Measurements from ENCODE around the gene CYFIP2.

Gene CYFIP2

GRCh38 chr5:157259699-157260098, 6.2 kb upstream of the CYFIP2 start:
- no peak for DNase-seq

DNA sequence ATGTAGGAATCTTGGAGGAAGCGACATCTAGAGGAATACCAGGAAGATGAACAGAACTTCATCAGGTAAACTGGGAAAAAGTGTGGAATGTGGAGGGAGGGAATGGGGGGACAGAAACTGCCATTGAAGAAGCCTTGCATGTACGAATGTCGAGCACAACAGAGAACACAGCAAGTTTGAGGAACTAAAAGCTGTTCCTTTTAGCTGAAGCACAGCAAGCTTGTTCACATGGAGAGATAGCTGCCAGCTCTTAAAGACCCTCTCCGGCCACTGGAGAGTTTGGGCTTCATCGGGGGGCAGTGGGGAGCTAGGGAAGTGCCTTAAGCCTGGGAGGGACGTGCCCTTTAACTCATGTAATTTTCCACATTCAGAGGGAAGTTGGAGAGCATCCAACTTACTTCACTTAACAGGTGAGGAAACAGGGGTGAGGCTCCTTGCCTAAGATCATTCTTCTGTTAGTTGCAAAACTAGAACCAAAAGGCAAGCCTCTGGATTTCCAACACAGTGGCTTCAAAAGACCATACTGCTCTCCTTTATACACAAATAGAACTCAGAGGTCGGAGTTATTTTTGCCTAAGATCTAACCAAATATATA, 2.3 kb upstream of the CYFIP2 start:
- no peak for DNase-seq

- DNase-seq = no peak
Measured at GRCh38 chr5:157266286-157267007, 524 bp downstream of the CYFIP2 start.

DNA sequence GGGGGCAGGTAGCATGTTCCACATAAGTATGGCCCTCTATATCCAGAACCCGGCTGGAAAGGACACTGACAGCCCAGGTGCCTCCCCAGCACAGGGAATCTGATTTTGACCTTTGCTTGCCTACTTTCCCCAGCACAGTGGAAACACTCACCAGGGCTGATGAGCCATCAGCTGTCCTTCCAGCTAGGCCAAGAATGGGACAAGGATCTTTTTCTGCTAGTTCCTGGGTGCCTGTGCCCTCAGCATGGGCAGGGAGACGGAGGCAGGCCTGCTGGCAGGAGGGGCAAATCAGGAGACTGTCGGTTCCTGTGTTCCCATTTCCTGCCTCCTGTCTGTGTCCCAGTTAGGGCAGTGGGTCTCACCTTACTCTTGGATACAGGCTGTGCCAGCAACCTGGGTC, 1.1 kb downstream of the CYFIP2 start:
- DNase-seq = no peak

DNA sequence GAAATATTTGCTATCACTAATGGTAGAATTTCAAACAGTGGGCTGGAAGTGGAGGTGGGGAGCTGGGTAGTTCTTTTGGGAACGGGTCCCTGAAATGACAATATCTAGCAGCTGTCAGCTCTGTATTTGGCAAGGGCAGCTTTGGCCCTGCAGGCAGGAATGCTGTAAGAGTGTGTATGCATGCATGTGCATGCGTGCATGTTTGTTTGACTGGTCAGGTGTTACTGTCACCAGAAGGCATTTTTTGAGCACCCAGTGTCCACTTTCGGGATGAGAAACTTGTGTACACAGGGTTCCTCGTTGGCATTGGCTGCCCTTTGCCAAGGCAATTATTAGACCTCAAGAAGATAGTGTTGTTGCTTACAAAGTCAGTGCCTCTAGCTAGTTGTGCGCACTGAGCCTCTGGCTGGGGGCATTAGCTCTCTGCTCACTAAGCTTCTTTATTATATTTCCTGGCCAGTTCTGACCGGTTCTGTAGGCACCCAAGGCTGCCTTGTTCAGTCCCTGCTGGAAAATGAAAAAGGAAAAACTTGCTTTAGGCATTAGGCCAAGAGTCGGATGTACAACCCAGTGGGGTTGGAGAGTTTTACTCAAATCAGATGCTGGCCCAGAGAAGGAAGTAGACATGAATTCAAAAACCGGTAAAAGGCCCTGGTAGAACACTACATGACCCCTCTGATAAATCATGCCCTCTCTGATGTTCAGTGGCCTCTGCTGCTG, 2.0 kb downstream of the CYFIP2 start:
- DNase-seq = no peak

- DNase-seq = peak; percentile 33
Measured at GRCh38 chr5:157269165-157269671, 3.3 kb downstream of the CYFIP2 start.

GRCh38 chr5:157269761-157270272, 3.9 kb downstream of the CYFIP2 start:
- DNase-seq = no peak

- DNase-seq = no peak
Measured at GRCh38 chr5:157270771-157271170, 4.8 kb downstream of the CYFIP2 start.

- no peak for DNase-seq
Measured at GRCh38 chr5:157271740-157272271, 5.9 kb downstream of the CYFIP2 start.

- no peak for DNase-seq
Measured at GRCh38 chr5:157273131-157273556, 7.2 kb downstream of the CYFIP2 start.

GRCh38 chr5:157275403-157275802, 9.5 kb downstream of the CYFIP2 start:
- DNase-seq = no peak

GRCh38 chr5:157278319-157279037, 12.6 kb downstream of the CYFIP2 start:
- no peak for DNase-seq

- DNase-seq = no peak
Measured at GRCh38 chr5:157279605-157280239, 13.8 kb downstream of the CYFIP2 start.

DNA sequence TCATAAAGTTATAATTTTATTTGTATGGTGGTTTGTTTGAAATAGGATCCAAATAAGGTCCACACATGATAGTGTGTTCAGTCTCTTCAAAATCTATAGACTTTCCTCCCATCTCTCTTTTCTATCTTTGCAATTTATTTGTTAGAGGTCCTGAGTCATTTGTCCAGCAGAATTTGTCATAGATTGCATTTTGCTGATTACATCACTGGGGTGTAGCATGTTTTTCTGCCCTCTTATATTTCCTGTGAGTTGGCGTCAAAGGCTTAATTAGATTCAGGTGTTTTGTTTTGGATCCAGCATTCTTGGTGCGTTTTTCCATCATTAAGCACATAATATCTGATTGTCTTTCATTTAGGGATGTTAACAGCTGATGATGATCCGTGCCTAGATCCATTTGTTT, 15.0 kb downstream of the CYFIP2 start:
- no peak for DNase-seq

DNA sequence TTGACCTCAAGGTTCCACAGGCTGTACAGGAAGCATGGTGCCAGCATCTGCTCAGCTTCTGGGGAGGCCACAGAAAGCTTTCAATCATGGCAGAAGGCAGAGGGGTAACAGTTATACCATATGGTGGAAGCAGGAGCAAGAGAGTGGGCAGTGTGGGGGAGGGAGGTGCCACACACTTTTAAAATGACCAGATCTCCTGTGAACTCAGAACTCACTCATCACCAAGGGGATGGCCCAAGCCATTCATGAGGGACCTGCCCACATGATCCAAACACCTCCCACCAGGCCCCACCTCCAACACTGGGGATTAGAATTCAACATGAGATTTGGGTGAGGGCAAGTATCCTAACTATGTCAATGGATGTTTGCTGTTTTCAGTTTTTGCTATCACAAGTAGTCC, 16.2 kb downstream of the CYFIP2 start:
- DNase-seq = no peak

- no peak for DNase-seq
Measured at GRCh38 chr5:157283434-157283833, 17.5 kb downstream of the CYFIP2 start.

GRCh38 chr5:157284458-157285212, 18.7 kb downstream of the CYFIP2 start:
- DNase-seq = no peak

- no peak for DNase-seq
Measured at GRCh38 chr5:157285310-157286035, 19.6 kb downstream of the CYFIP2 start.

DNA sequence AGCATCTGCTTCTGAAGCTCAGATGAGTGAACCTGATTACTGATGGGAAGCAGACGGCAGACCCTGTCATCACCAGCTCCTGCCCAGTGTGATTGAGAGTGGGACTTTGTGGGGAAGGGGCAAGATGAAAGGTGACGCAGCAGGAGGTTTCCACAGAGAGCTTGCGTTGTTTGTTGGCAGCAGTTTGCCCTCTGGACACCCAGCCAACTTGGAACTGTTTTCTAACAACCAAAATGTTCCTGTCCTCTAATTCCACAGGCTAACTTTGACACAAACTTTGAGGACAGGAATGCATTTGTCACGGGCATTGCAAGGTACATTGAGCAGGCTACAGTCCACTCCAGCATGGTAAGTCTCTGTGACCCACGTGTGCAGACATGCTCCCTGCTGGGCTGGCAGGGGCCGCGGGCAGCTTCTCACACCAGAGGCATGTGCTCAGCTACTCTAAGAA, 20.9 kb downstream of the CYFIP2 start:
- no peak for DNase-seq

DNA sequence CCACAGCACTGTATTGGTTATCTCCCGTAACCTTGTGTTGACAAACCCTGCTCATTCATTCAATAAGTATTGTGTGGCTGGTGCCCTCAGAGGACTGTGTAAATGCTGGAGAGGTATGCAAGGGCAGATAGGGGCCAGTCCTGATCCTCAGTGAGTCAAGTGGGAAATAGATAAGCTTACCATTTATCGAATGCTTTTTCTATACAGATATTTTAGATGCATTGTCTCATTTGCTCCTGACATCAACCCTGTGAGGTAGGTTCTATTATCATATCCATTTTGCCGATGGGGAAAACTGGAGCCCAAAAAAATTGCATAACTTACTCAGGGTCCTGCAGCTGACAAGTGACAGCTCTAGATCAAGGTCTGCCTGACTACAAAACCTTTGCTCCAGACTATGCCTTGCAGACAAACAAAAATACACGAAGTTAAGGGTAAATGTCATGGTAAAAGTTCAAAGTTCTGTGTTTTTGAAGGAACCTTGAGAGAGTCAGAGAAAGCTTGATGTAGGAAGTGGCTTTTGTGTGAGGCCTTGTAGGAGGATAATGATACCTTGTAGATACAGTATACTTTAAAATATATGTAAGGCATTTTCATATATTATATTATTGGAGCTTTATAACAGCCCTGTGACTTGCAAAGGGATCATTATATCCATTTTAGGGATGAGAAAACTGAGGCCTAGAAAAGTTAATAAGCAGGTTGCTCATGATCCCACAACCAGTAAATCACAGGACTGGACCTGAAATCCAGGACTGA, 22.7 kb downstream of the CYFIP2 start:
- DNase-seq = no peak
